Measurements from ENCODE around the gene SRRM4. TPM values are rescaled to one million over a fixed set of nuclear protein-coding genes. Genes with fewer than 3 reads are reported as not detected.
"Not testable (repeated sequence)": the region's sequence is repeated elsewhere in the genome, so short reads cannot be mapped to it uniquely, and the experiment has no call there.

SRRM4 gene
- total RNA-seq, 1 experiment from 2014 or later: 0.04 TPM

DNA sequence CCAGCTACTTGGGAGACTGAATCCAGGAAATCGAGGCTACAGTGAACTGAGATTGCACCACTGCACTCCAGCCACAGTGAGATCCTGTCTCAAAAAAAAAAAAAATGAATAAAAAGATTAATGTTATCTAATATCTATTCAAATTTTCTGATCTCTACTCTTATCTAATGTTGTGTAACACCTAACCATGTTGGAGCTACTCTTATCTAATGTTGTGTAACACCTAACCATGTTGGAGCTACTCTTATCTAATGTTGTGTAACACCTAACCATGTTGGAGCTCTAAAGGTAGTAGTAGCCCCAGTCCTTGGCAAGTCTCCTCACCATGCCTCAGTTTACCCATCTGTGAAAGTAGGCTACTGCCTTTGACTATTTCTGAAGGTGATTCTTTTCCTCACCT, 26.9 kb downstream of the SRRM4 start:
- DNase-seq (ENCODE audit: low spot score): not testable (repeated sequence)

DNA sequence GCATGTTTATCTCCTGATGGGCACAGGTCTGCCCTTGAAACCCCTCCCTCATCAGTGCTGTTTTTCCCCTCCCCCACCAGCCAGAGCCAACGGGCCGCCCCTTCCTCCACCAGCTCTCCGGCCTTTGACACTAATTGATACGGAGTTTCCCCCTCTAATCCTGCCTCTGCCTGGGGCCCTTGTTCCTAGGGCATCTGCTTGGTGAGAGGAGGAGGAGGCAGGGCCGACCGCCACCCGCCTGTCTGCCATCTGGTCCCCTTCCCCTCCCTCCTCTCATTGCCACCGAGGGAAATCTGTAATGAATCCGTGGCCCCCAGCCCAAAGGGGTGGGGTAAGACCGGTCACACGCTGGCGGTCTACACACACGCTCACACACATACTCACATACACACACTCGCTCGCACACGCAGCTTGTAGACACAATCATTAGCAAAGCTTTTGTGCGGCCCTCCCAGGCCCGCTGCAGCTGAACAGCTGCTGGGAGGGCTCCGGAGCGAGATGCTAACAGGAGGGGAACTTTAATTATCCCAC, 27.4 kb downstream of the SRRM4 start:
- DNase-seq (ENCODE audit: low spot score): no peak

DNA sequence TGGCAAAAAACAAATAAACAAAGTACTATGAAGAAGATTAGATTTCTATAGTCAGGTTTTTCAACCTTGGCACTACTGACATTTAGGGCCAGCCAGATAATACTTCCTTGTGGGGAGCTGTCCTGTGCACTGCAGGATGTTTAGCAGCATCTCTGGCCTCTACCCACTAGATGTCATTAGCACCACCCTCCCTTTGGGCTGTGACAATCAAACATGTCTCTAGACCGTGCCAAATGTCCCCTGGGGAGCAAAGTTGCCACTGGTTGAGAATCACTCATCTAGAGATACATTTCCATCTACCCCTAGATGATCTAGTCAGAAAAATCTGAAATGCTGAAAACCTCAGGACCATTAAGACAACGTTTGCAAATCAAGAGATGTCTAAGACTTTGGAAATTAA, 29.9 kb downstream of the SRRM4 start:
- DNase-seq (ENCODE audit: low spot score): no peak

DNA sequence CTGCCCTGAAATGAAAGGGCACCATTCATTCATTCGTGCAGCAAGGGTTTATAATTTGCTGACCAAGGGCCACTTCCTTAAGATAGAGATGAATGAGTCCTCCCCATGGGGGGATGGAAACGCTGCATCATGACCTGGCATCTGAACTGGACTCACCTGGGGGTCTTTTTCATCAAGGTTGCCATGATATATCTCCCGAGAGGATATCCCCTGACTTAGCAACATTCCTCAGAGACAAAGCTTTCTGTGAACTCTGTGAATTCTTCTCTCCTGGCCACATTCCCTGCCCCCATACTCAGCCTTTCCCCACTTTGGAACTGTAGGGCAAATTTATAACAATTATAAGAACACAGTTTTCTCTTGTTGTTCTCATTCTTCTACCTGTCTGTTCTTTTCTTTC, 30.8 kb downstream of the SRRM4 start:
- no peak for DNase-seq (ENCODE audit: low spot score)

DNA sequence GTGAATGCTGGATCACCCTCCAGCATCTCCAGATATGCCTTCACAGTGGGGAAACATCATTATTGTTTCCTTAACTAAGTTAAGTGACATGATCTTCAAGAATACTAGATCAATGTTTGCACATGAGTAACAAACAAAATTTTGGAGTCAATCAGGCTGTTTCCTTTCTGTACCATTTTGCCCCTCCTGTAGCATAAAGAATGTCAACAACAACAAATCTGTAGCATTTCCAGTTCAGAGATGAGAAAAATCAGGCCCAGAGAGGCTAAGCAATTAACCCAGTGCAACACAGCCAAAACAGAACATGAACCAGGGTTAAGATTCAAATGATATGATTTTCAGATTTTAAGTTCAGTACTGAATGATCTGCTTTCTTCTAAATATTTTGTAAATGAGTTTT, 31.7 kb downstream of the SRRM4 start:
- DNase-seq (ENCODE audit: low spot score): no peak

DNA sequence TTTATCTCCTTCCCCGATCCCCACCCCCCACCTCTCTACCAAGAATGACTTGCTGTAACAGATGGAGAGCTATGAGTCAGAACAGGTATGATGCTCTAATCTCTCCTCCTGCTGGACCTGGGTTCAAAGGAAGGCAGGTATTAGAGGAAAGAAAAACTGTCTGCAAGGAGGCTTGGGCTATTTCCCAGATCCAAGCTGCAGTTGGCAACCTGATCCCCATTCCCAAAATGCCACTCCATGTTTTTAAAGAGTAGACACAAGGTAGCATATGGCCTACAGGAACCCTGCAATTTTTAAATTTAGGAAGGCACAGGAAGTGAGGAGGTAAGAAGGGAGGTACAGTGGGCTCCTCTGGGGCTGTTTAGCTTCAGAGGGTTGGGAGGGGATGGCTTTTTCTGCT, 33.0 kb downstream of the SRRM4 start:
- DNase-seq (ENCODE audit: low spot score): no peak

DNA sequence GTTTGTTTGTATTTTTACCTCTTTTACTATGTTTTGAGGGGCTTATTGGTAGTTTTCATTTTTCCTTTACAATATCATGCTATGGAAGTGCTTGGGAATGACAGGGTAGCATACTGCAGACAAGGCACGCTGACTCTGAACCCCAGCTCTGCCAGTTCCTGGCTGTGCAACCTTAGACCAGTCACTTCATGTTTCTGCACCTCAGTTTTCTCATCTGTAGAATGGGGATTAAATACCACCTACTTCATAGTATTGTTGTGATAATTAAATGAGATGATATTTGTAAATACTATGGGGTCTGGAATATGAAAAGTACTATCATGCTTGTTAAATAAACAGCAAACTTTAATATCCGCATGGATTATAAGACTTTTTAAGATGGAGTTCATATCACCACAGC, 35.4 kb downstream of the SRRM4 start:
- no peak for DNase-seq (ENCODE audit: low spot score)

DNA sequence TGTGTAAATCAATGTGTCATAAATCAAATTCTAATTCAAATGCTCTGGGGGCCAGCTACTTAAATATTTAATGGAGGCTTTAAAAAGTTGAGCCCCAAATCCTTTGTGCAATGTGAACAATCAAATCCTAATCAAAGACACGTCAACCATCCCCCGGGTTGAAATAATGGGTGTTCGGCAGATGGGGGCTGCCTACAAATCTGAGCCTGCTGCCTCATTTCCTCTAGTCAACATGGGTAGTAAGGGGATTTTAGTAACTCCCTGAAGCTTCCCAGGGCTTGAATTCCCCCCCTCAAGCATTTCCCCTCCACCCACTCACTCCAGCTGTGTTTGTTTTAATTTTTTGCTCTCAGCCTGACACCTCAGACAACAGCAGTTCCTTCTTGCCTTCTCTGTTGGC, 37.8 kb downstream of the SRRM4 start:
- no peak for DNase-seq (ENCODE audit: low spot score)

DNA sequence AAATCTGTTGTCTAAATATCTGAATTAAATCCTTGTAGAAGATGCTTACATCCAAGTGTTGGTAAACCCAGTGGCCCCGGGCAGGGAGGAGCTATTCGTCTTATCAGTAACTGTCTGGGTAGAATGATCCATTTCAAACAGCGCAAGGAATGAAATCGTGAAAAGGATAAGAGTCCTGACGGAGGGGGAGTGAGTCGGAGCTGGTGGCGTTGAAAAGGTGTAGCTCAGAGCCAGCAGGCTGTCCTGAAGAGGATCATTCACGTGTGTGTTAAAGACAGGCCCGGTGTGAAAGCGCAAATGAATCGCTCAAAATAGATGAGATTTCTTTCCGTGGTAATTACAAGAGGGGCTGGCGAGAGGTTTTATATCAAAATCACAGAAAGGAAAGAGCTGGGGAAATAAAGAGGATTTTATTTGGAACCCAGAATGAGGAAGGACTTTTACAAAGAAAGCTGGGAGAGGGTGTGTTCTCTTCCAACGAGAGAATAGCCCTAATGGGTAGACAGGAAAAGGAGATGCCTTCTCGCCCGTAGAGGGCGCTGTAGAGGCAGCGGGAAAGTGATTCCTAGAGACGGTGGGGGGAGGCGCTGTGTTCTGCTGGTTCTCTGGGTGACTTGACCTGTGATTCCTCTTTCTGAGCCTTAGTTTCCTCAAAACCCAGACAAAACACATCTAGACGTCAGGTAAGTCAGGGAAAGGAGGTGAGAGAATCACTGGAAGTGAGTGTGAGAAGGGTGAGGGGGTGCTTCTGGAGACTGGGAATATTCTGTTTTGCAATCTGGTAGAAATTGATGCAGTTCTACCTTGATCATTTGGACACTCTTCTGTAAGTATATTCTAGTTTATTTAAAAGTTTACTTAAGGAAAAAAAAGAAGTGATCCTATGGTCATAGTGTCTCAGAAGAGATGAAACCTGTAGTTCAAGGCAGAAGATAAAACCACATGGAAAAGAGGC, 39.3 kb downstream of the SRRM4 start:
- DNase-seq (ENCODE audit: low spot score): no peak

DNA sequence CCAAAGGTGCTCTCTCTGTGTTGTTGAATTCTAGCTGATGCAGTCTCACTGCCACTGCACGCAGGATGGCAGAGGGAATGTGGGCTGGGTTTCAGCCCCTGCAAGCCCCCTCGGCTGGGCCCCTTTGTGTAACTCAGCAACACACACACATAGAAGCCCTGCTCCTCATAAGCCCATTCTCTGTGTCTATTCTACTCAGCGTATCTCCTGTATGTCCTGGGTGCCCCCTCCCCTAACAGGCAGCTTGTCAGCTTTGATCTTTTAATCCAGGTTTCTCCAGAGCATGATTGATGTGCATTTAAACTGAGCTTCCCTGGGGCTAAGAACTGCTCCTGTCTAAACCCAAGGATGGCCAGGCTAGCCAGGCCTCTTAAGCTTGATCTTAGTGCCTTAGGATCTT, 43.0 kb downstream of the SRRM4 start:
- no peak for DNase-seq (ENCODE audit: low spot score)

DNA sequence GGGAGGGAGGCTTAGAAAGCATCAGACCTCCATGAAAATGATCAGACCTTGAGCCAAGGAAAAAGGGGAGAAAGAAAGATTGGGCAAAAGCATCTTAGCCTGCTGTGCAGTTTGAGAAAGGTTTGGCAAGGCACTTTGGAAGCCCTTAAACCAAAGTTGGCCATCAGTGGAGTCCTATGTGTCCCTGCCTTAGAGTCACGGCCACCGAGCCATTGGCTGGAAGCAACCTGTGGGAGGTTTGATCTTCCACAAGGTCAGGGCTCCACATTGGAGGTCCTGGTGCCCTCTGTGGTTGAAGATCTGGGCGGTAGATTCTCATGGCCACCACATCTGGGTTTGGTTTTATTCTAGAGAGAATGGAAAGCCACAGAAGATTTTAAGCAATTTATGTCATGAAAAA, 44.4 kb downstream of the SRRM4 start:
- no peak for DNase-seq (ENCODE audit: low spot score)

DNA sequence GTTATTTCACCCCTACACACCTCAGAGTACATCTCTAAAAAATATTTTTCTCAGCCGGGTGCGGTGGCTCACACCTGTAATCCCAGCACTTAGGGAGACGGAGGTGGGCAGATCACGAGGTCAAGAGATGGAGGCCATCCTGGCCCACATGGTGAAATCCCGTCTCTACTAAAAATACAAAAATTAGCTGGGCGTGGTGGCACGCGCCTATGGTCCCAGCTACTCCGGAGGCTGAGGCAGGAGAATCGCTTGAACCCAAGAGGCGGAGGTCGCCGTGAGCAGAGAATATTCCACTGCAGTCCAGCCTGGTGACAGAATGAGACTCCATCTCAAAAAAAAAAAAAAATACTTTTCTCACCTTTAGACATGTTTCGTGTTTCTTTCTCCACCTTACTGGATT, 52.0 kb downstream of the SRRM4 start:
- DNase-seq (ENCODE audit: low spot score): not testable (repeated sequence)

DNA sequence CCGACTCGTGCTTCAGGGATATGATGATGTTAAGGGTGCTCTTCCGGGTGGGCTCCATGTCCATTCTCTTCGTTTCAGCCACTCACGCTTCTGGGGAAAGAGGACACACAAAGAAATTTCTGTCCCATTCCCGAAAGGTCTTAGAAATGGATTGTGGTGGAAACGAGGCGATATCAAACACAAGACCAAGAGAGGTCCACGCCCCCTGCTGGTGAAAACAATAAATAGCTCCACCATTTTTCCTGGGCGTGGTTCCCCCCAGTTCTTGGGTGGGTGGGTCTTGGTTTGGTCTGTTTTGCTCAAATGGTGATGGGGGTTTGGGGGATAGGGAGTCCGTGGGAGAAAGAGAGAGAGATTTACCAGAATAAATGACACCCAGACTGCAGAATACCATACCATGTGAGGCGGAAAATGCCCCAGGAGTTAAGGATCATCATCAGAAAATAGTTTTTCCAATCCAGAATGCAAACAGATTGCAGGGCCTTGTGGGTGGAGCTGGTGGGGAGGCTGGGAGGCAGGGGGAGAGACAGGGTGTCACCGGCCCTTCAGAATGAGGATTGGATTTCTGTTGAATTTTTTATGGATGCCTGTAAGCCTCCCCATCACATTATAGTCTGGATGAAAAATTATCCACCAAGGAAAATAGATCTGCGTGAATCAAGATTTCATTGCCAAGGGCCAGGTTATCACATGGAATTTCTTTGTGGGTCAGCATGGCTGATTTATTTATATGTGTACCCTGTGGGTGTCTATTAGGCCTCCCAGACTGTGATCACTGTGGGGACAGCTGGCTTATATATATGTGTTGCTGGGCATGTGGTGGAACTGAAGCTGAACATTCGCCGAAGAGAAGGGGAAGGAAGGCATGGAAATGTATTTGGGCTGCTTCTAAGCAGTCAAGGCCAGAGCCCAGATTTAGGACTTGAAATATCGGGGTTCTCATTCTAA, 55.8 kb downstream of the SRRM4 start:
- DNase-seq (ENCODE audit: low spot score): no peak

DNA sequence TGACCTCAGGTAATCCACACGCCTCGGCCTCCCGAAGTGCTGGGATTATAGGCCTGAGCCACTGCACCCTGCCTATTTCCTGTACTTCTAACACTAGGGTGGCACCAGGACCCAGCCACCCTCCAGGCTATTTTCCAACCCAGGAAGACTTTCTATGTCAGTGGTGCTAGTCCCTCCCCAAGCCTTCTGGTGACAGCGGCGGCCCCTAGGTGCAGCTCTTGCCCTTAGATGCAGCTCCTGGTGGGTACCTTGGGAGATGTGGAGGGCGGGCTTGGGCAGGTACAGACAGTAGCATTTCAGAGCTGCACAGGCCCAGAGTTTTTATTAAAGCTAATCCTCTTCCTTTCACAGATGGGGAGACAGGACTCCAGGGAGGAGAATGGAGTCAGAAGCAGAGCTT, 62.8 kb downstream of the SRRM4 start:
- no peak for DNase-seq (ENCODE audit: low spot score)

DNA sequence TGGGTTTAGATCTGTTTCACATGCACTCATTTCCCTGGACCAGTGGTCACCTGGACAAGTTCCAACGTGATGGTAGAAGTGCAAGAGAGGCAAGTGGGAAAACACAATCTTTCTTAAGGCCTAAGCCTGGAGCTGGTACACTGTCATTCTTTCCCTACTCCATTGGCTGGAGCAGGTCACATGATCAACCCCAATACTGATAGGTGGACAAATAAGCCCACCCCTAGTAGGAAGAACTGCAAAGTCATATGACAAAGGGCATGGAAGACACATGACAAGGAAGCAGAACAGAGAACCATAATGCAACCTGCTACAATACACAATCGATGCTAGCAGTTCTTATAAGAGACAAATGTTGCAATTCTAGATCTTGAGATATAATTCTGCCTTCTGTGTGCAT, 66.3 kb downstream of the SRRM4 start:
- DNase-seq (ENCODE audit: low spot score): no peak

DNA sequence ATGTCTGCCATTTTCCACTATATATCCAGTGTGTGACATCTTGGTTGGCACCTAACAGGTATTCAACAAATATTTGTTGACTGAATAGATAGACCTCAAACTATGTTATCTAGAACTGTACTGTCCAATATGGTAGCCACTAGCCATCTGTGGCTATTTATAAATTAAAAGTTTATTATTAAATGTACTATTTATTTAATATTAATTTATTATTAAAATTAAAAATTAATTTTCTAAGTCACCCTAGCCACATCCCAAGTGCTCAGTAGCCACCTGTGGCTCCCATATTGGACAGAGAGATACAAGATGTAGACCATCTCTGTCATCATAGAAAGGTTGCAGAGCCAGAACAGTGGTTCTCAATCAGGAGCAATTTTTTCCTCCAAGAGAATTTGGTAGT, 69.3 kb downstream of the SRRM4 start:
- DNase-seq (ENCODE audit: low spot score): no peak

DNA sequence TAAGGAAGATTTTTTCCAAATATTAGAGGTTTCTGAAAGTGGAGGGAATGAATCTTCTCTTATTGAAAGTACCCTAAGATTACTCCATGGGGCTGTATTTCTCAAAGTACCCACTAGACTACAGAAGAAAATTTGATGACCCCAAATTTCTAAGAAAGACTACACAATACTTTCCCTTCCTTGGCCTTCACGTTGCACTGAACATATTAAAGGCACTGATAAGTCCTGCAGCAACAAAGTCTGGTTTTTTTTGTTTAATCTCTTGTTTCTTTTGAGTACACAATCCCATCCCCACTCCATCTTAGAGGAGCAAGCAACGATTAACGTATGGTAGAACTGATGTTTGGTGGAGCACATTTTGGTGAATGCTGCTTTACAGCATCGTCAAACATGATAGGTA, 70.1 kb downstream of the SRRM4 start:
- DNase-seq (ENCODE audit: low spot score): no peak

DNA sequence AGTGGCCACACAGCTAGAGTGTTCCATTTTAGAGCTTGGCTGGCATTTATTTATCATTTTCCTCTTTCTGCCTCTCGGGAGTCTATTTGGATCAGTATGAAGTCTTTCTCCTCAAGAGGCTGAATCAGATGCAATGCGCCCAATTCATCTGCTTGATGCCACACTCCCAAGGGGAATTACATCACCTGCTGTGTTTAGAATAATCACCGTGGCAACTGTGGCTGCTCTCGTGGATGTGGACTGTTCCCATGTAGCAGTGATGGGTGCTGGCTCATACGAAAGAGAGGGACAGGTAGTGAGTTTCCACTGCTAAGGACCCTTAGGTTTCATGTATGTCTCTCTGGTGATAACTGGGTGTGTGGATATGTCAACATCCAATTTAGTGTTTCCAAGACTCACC, 70.7 kb downstream of the SRRM4 start:
- DNase-seq (ENCODE audit: low spot score): no peak

DNA sequence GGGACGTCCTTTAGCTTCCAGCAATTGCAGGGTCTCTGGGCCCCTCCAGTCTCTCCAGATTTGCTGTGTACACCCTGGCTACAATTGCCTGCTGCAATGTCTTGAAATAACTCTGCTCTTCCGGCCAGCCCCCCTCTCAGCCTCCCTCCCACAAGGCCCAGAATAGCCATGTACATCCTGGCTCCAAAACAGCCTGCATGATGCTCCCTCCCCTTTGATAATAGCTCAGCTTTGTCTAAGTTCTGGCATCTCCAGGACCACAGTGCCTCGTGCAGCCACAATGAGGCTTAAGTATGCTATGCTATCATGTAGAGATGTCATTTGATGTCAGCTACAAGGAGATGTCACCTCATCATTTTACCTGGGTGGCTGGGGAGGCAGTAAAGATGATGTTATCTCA, 74.6 kb downstream of the SRRM4 start:
- DNase-seq (ENCODE audit: low spot score): no peak

DNA sequence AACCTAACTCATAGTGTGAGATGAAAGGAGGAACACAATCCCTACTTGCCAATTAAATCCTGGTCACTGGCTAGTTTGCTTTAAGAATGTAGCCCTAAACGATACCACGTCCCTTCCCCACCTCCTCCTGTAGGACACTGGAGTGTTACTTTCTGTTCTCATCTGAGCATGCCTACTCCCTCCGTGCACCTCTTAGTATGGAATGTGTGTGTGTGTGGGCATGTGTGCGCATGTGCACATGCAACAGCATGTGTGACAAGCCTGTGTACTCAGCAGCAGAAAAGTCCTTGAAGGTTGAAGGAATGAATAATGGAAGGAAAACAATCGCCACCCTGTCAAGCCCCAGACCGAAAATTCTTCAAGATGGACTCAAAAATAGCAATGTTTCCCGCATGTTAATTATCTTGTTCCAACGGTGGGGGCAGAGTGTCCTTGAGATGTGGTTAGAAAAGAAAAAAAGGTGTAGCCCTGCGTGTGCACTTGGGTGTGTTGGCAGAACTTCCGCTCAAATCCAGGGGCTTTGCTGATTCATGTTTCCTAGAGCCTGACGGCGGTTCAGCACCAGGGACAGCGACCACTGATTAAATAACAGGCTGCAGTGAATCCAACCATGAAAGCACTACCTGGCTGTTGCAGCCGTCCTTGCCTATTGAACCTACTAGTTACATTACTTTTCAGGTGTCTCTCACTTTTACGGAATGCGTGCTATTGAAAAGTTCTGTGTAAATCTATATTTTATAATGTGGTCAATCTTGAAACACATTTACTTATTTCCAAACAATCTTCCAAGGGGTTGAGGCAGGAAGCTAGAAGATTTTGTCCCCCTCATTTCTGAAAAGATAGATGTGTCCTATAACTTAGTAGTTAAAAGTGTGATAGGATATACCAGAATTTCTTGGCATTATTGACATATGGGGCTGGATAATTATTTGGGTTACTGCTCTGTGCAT, 79.8 kb downstream of the SRRM4 start:
- peak; percentile 6 for DNase-seq (ENCODE audit: low spot score)

DNA sequence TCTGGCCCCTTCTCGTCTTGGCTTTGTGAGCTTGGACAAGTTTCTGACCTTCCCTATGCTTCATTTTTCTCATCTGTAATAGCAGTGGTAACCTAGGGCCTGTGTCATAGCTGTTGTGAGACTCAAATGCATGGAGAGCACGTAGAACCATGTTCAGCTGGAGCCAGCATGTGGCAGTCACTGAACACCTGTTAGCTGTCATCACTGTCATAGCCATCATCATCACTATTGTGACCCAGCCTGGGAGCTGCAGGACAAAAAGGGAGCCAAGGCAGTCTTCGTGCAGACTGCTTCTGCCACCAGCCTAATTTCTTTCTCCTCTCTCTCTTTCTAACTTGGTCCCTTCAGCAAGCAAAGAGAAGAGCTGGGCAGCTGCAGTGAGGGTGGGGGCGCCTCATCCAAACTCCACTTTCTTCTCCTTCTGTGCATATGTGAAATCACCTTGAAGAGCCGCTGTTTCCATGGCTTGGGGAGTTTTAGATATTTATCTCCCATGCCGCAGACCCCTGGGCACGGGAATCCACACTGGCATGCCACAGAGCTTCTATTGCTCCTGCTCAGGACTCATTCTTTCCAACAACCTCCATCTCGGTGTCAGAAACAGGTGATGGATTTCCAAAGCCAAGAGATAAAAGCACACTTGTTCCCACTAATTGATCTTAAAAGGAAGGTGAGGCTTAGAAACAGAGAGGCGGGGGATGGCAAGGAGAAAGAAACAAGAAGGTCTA, 87.0 kb downstream of the SRRM4 start:
- no peak for DNase-seq (ENCODE audit: low spot score)
